H9 (cell line): Measurements from ENCODE around the gene EVC. TPM values are rescaled to one million over a fixed set of nuclear protein-coding genes. Genes with fewer than 3 reads are reported as not detected.

Experiments used
- DNase-seq: peaks from one replicate; pipeline ENCODE4 v3.0.0-alpha.2; 2017
- H2AFZ ChIP-seq: one replicate; pipeline ENCODE4 v1.6.1; 2013; ENCODE audit warnings: mild to moderate bottlenecking, low read length, control low read depth, moderate library complexity
- H2AK5ac ChIP-seq: 2 replicates; pipeline ENCODE4 v1.6.1; 2013; ENCODE audit warnings: low read length, control low read depth, mixed read lengths; ENCODE audit not compliant: insufficient read length
- H2BK120ac ChIP-seq: one replicate; pipeline ENCODE4 v1.6.1; 2013; ENCODE audit warnings: low read depth, mild to moderate bottlenecking, low read length, control low read depth, inconsistent platforms; ENCODE audit not compliant: poor library complexity, severe bottlenecking
- H2BK12ac ChIP-seq: 2 replicates; pipeline ENCODE4 v1.6.1; 2013; ENCODE audit warnings: low read length, control low read depth, mixed read lengths, low read depth; ENCODE audit not compliant: insufficient read length
- H2BK15ac ChIP-seq: 2 replicates; pipeline ENCODE4 v1.6.1; 2013; ENCODE audit warnings: low read depth, low read length, control low read depth
- H2BK20ac ChIP-seq: one replicate; pipeline ENCODE4 v1.6.1; 2013; ENCODE audit warnings: low read depth, mild to moderate bottlenecking, low read length, control low read depth, inconsistent platforms; ENCODE audit not compliant: poor library complexity, severe bottlenecking
- H2BK5ac ChIP-seq: 2 replicates; pipeline ENCODE4 v1.6.1; 2013; ENCODE audit warnings: low read length, control low read depth, mixed read lengths; ENCODE audit not compliant: insufficient read length
- H3K14ac ChIP-seq: 2 replicates; pipeline ENCODE4 v1.6.1; 2013; ENCODE audit warnings: low read length, control low read depth; ENCODE audit not compliant: insufficient read depth
- H3K18ac ChIP-seq: 2 replicates; pipeline ENCODE4 v1.6.1; 2013; ENCODE audit warnings: low read depth, mild to moderate bottlenecking, mixed read lengths, low read length, control low read depth; ENCODE audit not compliant: insufficient read length
- H3K23ac ChIP-seq: 2 replicates; pipeline ENCODE4 v1.6.1; 2013; ENCODE audit warnings: low read length, control low read depth, mixed read lengths, low read depth; ENCODE audit not compliant: insufficient read length
- H3K23me2 ChIP-seq: 2 replicates; pipeline ENCODE4 v1.6.1; 2013; ENCODE audit warnings: low read depth, mild to moderate bottlenecking, mixed read lengths, low read length, control low read depth; ENCODE audit not compliant: insufficient read length, poor library complexity, severe bottlenecking
- H3K27ac ChIP-seq: 2 replicates; pipeline ENCODE4 v1.5.1; 2013; ENCODE audit warnings: low read length, control low read depth, mixed read lengths, low read depth; ENCODE audit not compliant: insufficient read length
- H3K27me3 ChIP-seq: 2 replicates; pipeline ENCODE4 v1.6.1; 2013; ENCODE audit warnings: low read length, control low read depth, inconsistent platforms; ENCODE audit not compliant: insufficient read depth
- H3K4ac ChIP-seq: 2 replicates; pipeline ENCODE4 v1.6.1; 2013; ENCODE audit warnings: low read depth, mild to moderate bottlenecking, control low read depth, inconsistent platforms, low read length, moderate library complexity
- H3K4me1 ChIP-seq: 2 replicates; pipeline ENCODE4 v1.6.1; 2013; ENCODE audit warnings: low read length, control low read depth, inconsistent platforms; ENCODE audit not compliant: insufficient read depth
- H3K4me2 ChIP-seq: 2 replicates; pipeline ENCODE4 v1.6.1; 2013; ENCODE audit warnings: low read length, control low read depth, mixed read lengths; ENCODE audit not compliant: insufficient read length, insufficient read depth
- H3K56ac ChIP-seq: 2 replicates; pipeline ENCODE4 v1.6.1; 2013; ENCODE audit warnings: low read depth, mild to moderate bottlenecking, mixed read lengths, low read length, control low read depth; ENCODE audit not compliant: insufficient read length
- H3K79me1 ChIP-seq: 2 replicates; pipeline ENCODE4 v1.6.1; 2013; ENCODE audit warnings: low read depth, mild to moderate bottlenecking, moderate library complexity, low read length, control low read depth, inconsistent platforms; ENCODE audit not compliant: insufficient read depth, poor library complexity, severe bottlenecking
- H3K79me2 ChIP-seq: 2 replicates; pipeline ENCODE4 v1.6.1; 2013; ENCODE audit warnings: low read length, control low read depth, inconsistent platforms; ENCODE audit not compliant: insufficient read depth
- H3K9ac ChIP-seq: 2 replicates; pipeline ENCODE4 v1.6.1; 2013; ENCODE audit warnings: low read length, control low read depth, mixed read lengths; ENCODE audit not compliant: insufficient read length; ENCODE audit errors: extremely low read depth
- H3K9me3 ChIP-seq: one replicate; pipeline ENCODE4 v1.6.1; 2013; ENCODE audit warnings: low read depth, low read length, inconsistent platforms; ENCODE audit not compliant: control insufficient read depth
- H3T11ph ChIP-seq: one replicate; pipeline ENCODE4 v1.6.1; 2013; ENCODE audit warnings: mild to moderate bottlenecking, low read length, control low read depth, inconsistent platforms
- H4K20me1 ChIP-seq: one replicate; pipeline ENCODE4 v1.6.1; 2013; ENCODE audit not compliant: control insufficient read depth, insufficient read length, insufficient read depth
- H4K5ac ChIP-seq: 2 replicates; pipeline ENCODE4 v1.6.1; 2013; ENCODE audit warnings: low read depth, mild to moderate bottlenecking, mixed read lengths, low read length, control low read depth; ENCODE audit not compliant: insufficient read length
- H4K8ac ChIP-seq: replicated peaks from 2 replicates; pipeline ENCODE4 v1.6.1; 2013; ENCODE audit warnings: low read length, control low read depth, mixed read lengths, low read depth; ENCODE audit not compliant: insufficient read length
- H4K91ac ChIP-seq: 2 replicates; pipeline ENCODE4 v1.6.1; 2013; ENCODE audit warnings: low read depth, mild to moderate bottlenecking, moderate library complexity, mixed read lengths, low read length, control low read depth; ENCODE audit not compliant: insufficient read length
- H3K27ac Mint-ChIP-seq, 3 experiments: 2 replicates in 2 of 3; 3 replicates in 1 of 3; pipeline ENCODE4 v1.8.0; 2020 to 2021; ENCODE audit warnings: mixed read lengths in 3 of 3, mild to moderate bottlenecking in 1 of 3, moderate library complexity in 1 of 3
- H3K27me3 Mint-ChIP-seq: 2 replicates; pipeline ENCODE4 v1.8.0; 2021; ENCODE audit warnings: low read depth, mild to moderate bottlenecking, moderate library complexity, mixed read lengths
- H3K36me3 Mint-ChIP-seq, 3 experiments: 2 replicates in 2 of 3; 3 replicates in 1 of 3; pipeline ENCODE4 v1.8.0; 2020 to 2021; ENCODE audit warnings: low read depth in 3 of 3, mixed read lengths in 3 of 3; ENCODE audit not compliant: insufficient read depth in 1 of 3
- H3K4me1 Mint-ChIP-seq, 2 experiments: 2 replicates each; pipeline ENCODE4 v1.8.0; 2020; ENCODE audit warnings: mixed read lengths in 2 of 2
- H3K4me3 Mint-ChIP-seq, 2 experiments: 2 replicates in 1 of 2; 3 replicates in 1 of 2; pipeline ENCODE4 v1.8.0; 2020 to 2021; ENCODE audit warnings: mild to moderate bottlenecking in 2 of 2, mixed read lengths in 2 of 2, moderate library complexity in 1 of 2
- H3K9me3 Mint-ChIP-seq, 2 experiments: 2 replicates in 1 of 2; 3 replicates in 1 of 2; pipeline ENCODE4 v1.8.0; 2020; ENCODE audit warnings: mild to moderate bottlenecking in 2 of 2, mixed read lengths in 2 of 2, moderate library complexity in 1 of 2
- CTCF ChIP-seq: fragments of 200-600 bp; sonication (generic); conservative IDR thresholded peaks from 3 replicates; pipeline ENCODE4 v1.8.0; 2021; ENCODE audit warnings: antibody characterized with exemption, mild to moderate bottlenecking
- WGBS: extraction: QIAGEN DNeasy Blood & Tissue Kit; methylation state at CpG from one replicate; pipeline ENCODE4 v1.1.7; 2013; ENCODE audit warnings: missing lambda C conversion rate, low lambda C conversion rate, mixed read lengths; ENCODE audit not compliant: insufficient read length; ENCODE audit errors: extremely low coverage; 5-methylcytosine and 5-hydroxymethylcytosine counted together
- total RNA-seq: library from RNA; stranded (reverse); gene quantifications from 2 replicates; pipeline ENCODE4 v1.2.1, GENCODE V29; 2021

EVC gene
- total RNA-seq, 1 experiment from 2014 or later, result 10.1 TPM

DNA sequence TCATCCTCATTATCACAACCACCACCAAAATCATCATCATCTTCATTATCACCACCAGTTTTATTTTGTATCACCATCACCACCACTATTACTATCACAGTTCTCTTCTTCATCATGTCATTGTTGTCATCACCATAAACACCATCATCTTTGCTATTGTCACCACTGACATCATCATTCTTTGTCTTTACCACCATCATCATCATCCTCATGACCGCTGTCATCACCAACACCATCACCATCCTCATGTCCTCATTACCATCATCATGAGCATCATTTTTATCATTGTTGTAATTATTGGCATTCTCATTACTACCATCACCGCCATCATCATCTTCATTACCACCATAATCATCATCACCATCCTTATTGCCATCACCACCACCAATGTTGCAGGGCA is 31.4 kb downstream of the EVC start:
- Histone ChIP-seq H4K5ac (no peak overlapping the region), H2BK15ac (no peak overlapping the region), H3K9ac (no peak overlapping the region), H3K79me1 (no peaks in the 10 kb centered on the region), H3K18ac (no peak overlapping the region), H2BK20ac (no peak overlapping the region), H2BK12ac (no peak overlapping the region), H2AFZ (no peak overlapping the region), H3K56ac (no peak overlapping the region), H4K20me1 (no peaks in the 10 kb centered on the region), H4K91ac (no peak overlapping the region), H3K23me2 (no peaks in the 10 kb centered on the region), H3K4me1 (no peaks in the 10 kb centered on the region), H3K27ac (no peak overlapping the region), H2AK5ac (no peak overlapping the region), H2BK5ac (no peak overlapping the region), H3K79me2 (no peaks in the 10 kb centered on the region), H3T11ph (no peak overlapping the region), H3K27me3 (no peaks in the 10 kb centered on the region), H3K23ac (no peak overlapping the region), H3K4me2 (no peak overlapping the region), H2BK120ac (no peak overlapping the region), H3K14ac (no peak overlapping the region), H3K9me3 (peaks cover 7% of the 10 kb centered on the region), H3K4ac (no peak overlapping the region), H4K8ac (no peak overlapping the region)
- no CpG with 5 or more reads among the region's 2 CpGs for WGBS
- no peak for TF ChIP-seq CTCF
- peaks cover 5 to 14% (median 9%) of the 10 kb centered on the region in 3 experiments; a peak in 6 of 7 replicates for H3K36me3 Mint-ChIP-seq
- H3K4me3 Mint-ChIP-seq, result no peak overlapping the region
- H3K9me3 Mint-ChIP-seq, result no peaks in the 10 kb centered on the region
- no peaks in the 10 kb centered on the region for H3K4me1 Mint-ChIP-seq
- no peaks in the 10 kb centered on the region for H3K27me3 Mint-ChIP-seq
- no peak overlapping the region for H3K27ac Mint-ChIP-seq
- no peak for DNase-seq
